Vagina (tissue), 2 donors: Measurements from ENCODE around the gene MTHFD2. TPM values are rescaled to one million over a fixed set of nuclear protein-coding genes. Genes with fewer than 3 reads are reported as not detected.

Experiments
- DNase-seq, 2 donors: peaks; one replicate each; pipeline ENCODE4 v3.0.0-alpha.2; 2017; ENCODE audit errors: extremely low spot score in 2 of 2
- H3K27ac ChIP-seq: fragments of 200-600 bp; sonication (generic); one replicate; pipeline ENCODE4 v1.5.1; 2019
- H3K27me3 ChIP-seq: fragments of 200-600 bp; sonication (generic); one replicate; pipeline ENCODE4 v1.5.1; 2019
- H3K36me3 ChIP-seq, 2 donors: fragments of 200-600 bp; sonication (generic); one replicate each; pipeline ENCODE4 v1.5.1; 2017 to 2019
- H3K4me1 ChIP-seq: fragments of 200-600 bp; sonication (generic); one replicate; pipeline ENCODE4 v1.5.1; 2019
- H3K4me3 ChIP-seq, 2 donors: fragments of 200-600 bp; sonication (generic); 1 replicate in 1 of 2; 2 replicates in 1 of 2; pipeline ENCODE4 v1.5.1; 2016 to 2019
- H3K9me3 ChIP-seq: fragments of 200-600 bp; sonication (generic); one replicate; pipeline ENCODE4 v1.5.1; 2019
- POLR2A ChIP-seq, 2 donors: fragments of 450-650 bp; IDR thresholded peaks; one replicate each; pipeline ENCODE4 v1.6.1; 2017; ENCODE audit warnings: antibody characterized with exemption in 2 of 2, mild to moderate bottlenecking in 2 of 2, moderate library complexity in 2 of 2
- POLR2AphosphoS5 ChIP-seq, 2 donors: sonication (generic); formaldehyde crosslinking; IDR thresholded peaks; one replicate each; pipeline ENCODE4 v1.9.0; 2017; ENCODE audit warnings: antibody characterized with exemption in 2 of 2, mild to moderate bottlenecking in 2 of 2, low read depth in 1 of 2; ENCODE audit not compliant: insufficient read depth in 1 of 2
- intact Hi-C: fragments of 100-400 bp; cut with DNase I; formaldehyde crosslinking; loops from one replicate; pipeline ENCODE4 v1.15.1; 2023
- total RNA-seq: library from RNA; depleted of rRNA; stranded (reverse); fragments of >200 nt; gene quantifications from one replicate; pipeline ENCODE4 v1.2.3, GENCODE V29; 2016
- TF ChIP-seq, protein P1 (sequence below), 3 experiments: fragments of 450-650 bp in 2 of 3; fragments of 200-600 bp in 1 of 3; sonication (generic) in 1 of 3; IDR thresholded peaks; one replicate each; pipeline ENCODE4 v1.5.1; 2017 to 2019; ENCODE audit warnings: antibody characterized with exemption in 3 of 3, mild to moderate bottlenecking in 2 of 3, moderate library complexity in 2 of 3

Gene MTHFD2
- total RNA-seq, 1 donor from 2014 or later, result 55.7 TPM

DNA sequence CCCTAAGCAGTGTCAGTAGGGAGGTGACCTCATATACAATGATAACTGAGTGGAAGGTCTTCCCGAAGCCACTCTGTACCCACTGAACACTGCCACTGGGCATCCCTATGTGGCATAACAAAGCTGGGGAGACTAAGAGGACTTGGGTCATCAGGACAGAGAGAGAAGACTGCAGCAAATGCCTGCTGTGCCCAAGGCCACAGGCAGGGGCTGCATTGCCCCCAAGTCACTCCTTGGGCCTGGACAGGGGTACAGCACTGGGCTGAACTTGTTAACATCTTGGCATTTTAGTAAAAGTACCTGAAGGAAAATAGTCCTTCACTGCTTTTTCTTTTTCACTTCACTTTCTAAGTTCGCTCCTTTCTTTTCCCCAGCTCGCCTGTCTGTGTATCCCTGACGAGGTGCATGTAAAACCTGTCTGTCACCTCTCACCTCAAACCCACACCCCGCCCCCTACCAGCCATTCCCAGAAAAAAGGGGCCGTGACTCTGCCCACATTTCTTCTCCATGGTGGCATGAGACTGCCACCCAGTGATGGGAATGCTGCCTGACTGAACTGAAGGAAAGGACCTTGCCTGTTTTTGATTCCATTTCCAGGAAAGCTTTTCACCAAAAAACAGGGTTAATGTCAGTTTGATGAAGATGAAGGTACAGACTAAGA is 62.9 kb downstream of the MTHFD2 start:
- DNase-seq, result no peak
- no peaks in the 10 kb centered on the region for H3K4me1 ChIP-seq
- H3K9me3 ChIP-seq, result no peaks in the 10 kb centered on the region
- no peaks in the 10 kb centered on the region for H3K36me3 ChIP-seq
- H3K27me3 ChIP-seq, result no peaks in the 10 kb centered on the region
- no peak overlapping the region for H3K4me3 ChIP-seq
- no peak for TF ChIP-seq POLR2AphosphoS5 (IDR thresholded peaks at IDR 0.05; ENCODE audit: insufficient read depth in 1 of 2, low read depth in 1 of 2)
- TF ChIP-seq, protein P1, sequence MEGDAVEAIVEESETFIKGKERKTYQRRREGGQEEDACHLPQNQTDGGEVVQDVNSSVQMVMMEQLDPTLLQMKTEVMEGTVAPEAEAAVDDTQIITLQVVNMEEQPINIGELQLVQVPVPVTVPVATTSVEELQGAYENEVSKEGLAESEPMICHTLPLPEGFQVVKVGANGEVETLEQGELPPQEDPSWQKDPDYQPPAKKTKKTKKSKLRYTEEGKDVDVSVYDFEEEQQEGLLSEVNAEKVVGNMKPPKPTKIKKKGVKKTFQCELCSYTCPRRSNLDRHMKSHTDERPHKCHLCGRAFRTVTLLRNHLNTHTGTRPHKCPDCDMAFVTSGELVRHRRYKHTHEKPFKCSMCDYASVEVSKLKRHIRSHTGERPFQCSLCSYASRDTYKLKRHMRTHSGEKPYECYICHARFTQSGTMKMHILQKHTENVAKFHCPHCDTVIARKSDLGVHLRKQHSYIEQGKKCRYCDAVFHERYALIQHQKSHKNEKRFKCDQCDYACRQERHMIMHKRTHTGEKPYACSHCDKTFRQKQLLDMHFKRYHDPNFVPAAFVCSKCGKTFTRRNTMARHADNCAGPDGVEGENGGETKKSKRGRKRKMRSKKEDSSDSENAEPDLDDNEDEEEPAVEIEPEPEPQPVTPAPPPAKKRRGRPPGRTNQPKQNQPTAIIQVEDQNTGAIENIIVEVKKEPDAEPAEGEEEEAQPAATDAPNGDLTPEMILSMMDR (IDR thresholded peaks at IDR 0.05), result no peak
- no peak for TF ChIP-seq POLR2A (IDR thresholded peaks at IDR 0.05)
- intact Hi-C loops, result no loop called here
- no peak overlapping the region for H3K27ac ChIP-seq

- Histone ChIP-seq H3K9me3 (no peaks in the 10 kb centered on the region), H3K4me3 (no peak overlapping the region), H3K4me1 (no peaks in the 10 kb centered on the region), H3K36me3 (no peaks in the 10 kb centered on the region), H3K27me3 (no peaks in the 10 kb centered on the region), H3K27ac (no peak overlapping the region)
- TF ChIP-seq, protein P1 (IDR thresholded peaks at IDR 0.05), result no peak
- no peak for TF ChIP-seq POLR2AphosphoS5 (IDR thresholded peaks at IDR 0.05; ENCODE audit: insufficient read depth in 1 of 2, low read depth in 1 of 2)
- no peak for TF ChIP-seq POLR2A (IDR thresholded peaks at IDR 0.05)
- intact Hi-C loops, result no loop called here
- no peak for DNase-seq
These were observed 64.3 kb downstream of the MTHFD2 start for GRCh38 chr2:74262681-74263080.

DNA sequence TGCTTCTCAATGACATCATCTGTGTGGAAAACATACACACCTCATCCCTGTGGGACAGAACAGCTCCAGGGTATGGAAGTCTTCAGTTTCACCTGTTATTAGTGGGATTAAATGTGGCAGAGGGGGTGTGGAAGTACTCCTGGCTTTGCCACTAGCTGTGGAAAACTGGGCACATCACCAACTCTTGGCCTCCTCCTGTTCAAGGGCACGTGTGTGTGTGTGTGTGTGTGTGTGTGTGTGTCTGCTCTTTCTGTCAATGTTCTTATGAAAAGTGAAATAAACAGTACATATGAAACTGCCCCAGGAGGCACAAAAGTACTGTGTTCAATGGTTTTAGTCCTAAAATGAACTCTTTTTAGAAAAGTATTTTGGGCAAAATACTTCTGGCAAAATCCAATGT is 65.9 kb downstream of the MTHFD2 start:
- Histone ChIP-seq H3K27me3 (no peaks in the 10 kb centered on the region), H3K4me1 (no peaks in the 10 kb centered on the region), H3K4me3 (no peak overlapping the region), H3K36me3 (no peaks in the 10 kb centered on the region), H3K9me3 (no peaks in the 10 kb centered on the region), H3K27ac (no peak overlapping the region)
- no peak for DNase-seq
- TF ChIP-seq, protein P1 (IDR thresholded peaks at IDR 0.05), result no peak
- TF ChIP-seq POLR2AphosphoS5 (IDR thresholded peaks at IDR 0.05; ENCODE audit: insufficient read depth in 1 of 2, low read depth in 1 of 2), result no peak
- TF ChIP-seq POLR2A (IDR thresholded peaks at IDR 0.05), result no peak
- intact Hi-C loops, result no loop called here

DNA sequence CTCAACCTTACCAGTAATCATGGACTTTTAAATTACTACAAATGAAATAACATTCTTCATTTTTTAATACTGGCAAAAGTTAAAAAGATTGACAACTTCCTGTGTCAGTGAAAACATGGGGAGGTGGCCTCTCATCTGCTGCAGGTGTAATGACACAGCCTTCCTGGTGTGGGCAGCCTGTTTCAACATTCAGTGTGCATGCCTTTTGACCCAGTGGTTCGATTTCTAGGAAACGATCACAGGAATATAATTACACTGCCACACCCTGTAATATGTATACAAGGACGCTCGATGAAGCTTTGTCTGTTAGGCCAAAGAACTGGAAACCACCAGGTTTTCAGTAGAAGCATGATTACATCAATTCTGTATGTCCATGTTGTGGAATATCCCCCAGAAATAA is 68.7 kb downstream of the MTHFD2 start:
- Histone ChIP-seq H3K4me1 (no peaks in the 10 kb centered on the region), H3K36me3 (no peaks in the 10 kb centered on the region), H3K27ac (no peak overlapping the region), H3K9me3 (no peaks in the 10 kb centered on the region), H3K4me3 (no peak overlapping the region), H3K27me3 (no peaks in the 10 kb centered on the region)
- no peak for DNase-seq
- intact Hi-C loops, result no loop called here
- no peak for TF ChIP-seq POLR2A (IDR thresholded peaks at IDR 0.05)
- TF ChIP-seq, protein P1 (IDR thresholded peaks at IDR 0.05), result no peak
- no peak for TF ChIP-seq POLR2AphosphoS5 (IDR thresholded peaks at IDR 0.05; ENCODE audit: insufficient read depth in 1 of 2, low read depth in 1 of 2)

Other genes starting within 250 kb of the MTHFD2 start
- gene TET3, start 213.7 kb upstream of the MTHFD2 start, total RNA-seq, result 12.3 TPM
- gene BOLA3, start 50.7 kb upstream of the MTHFD2 start, total RNA-seq, result 59.7 TPM
- gene MOB1A, start 19.7 kb upstream of the MTHFD2 start, total RNA-seq, result 68.5 TPM
- 4.4 TPM for gene SLC4A5, start 144.8 kb downstream of the MTHFD2 start, total RNA-seq
- 95.0 TPM for gene DCTN1, start 181.7 kb downstream of the MTHFD2 start, total RNA-seq
- 2.7 TPM for gene C2orf81, start 223.0 kb downstream of the MTHFD2 start, total RNA-seq
- 8.8 TPM for gene WDR54, start 223.1 kb downstream of the MTHFD2 start, total RNA-seq
- 24.6 TPM for gene RTKN, start 243.3 kb downstream of the MTHFD2 start, total RNA-seq